GM23338 (cell line): Measurements from ENCODE around the gene NME1. TPM values are rescaled to one million over a fixed set of nuclear protein-coding genes. Genes with fewer than 3 reads are reported as not detected.

Experiments used
- ATAC-seq: fragments of 200-7000 bp; cut with Tn5 transposase; 3 replicates; pipeline ENCODE4 v1.9.1; 2020
- DNase-seq: peaks from one replicate; pipeline ENCODE4 v3.0.0-alpha.2; 2015; ENCODE audit warnings: low spot score
- H2AFZ ChIP-seq: fragments of 200-600 bp; sonication (generic); 2 replicates; pipeline ENCODE4 v1.8.0; 2016; ENCODE audit warnings: antibody characterized with exemption, mild to moderate bottlenecking, moderate library complexity
- H3F3A ChIP-seq: fragments of 200-600 bp; sonication (generic); replicated peaks from 2 replicates; pipeline ENCODE4 v1.8.0; 2017; ENCODE audit warnings: antibody characterized with exemption, mixed run types, low read depth
- H3K27ac ChIP-seq: fragments of 200-600 bp; sonication (generic); 2 replicates; pipeline ENCODE4 v1.6.1; 2016; ENCODE audit warnings: low read depth
- H3K27me3 ChIP-seq: fragments of 200-600 bp; sonication (generic); 2 replicates; pipeline ENCODE4 v1.8.0; 2016; ENCODE audit warnings: mild to moderate bottlenecking, mixed run types, moderate library complexity; ENCODE audit not compliant: insufficient read depth
- H3K36me3 ChIP-seq: fragments of 200-600 bp; sonication (generic); 2 replicates; pipeline ENCODE4 v1.8.0; 2016; ENCODE audit warnings: mild to moderate bottlenecking; ENCODE audit not compliant: insufficient read depth
- H3K4me1 ChIP-seq: fragments of 200-600 bp; sonication (generic); 2 replicates; pipeline ENCODE4 v1.8.0; 2016; ENCODE audit warnings: mild to moderate bottlenecking, moderate library complexity; ENCODE audit not compliant: insufficient read depth
- H3K4me2 ChIP-seq: fragments of 200-600 bp; sonication (generic); 2 replicates; pipeline ENCODE4 v1.7.1; 2017; ENCODE audit warnings: mixed run types
- H3K4me3 ChIP-seq: fragments of 200-600 bp; sonication (generic); 2 replicates; pipeline ENCODE4 v1.6.1; 2016; ENCODE audit warnings: mixed run types
- H3K79me2 ChIP-seq: fragments of 200-600 bp; sonication (generic); replicated peaks from 2 replicates; pipeline ENCODE4 v1.8.0; 2017; ENCODE audit warnings: mild to moderate bottlenecking; ENCODE audit not compliant: insufficient read depth
- H3K9me2 ChIP-seq: fragments of 200-600 bp; sonication (generic); 2 replicates; pipeline ENCODE4 v1.8.0; 2017; ENCODE audit not compliant: insufficient read depth
- H4K20me1 ChIP-seq: fragments of 200-600 bp; sonication (generic); replicated peaks from 2 replicates; pipeline ENCODE4 v1.8.0; 2017; ENCODE audit warnings: mild to moderate bottlenecking; ENCODE audit not compliant: insufficient read depth
- H3K27ac Mint-ChIP-seq: 2 replicates; pipeline ENCODE4 v1.8.0; 2020; ENCODE audit warnings: inconsistent platforms, mild to moderate bottlenecking, moderate library complexity, mixed read lengths
- H3K27me3 Mint-ChIP-seq: 3 replicates; pipeline ENCODE4 v1.8.0; 2022; ENCODE audit warnings: low read depth, mild to moderate bottlenecking, moderate library complexity, mixed read lengths, inconsistent platforms; ENCODE audit not compliant: insufficient read depth, poor library complexity
- H3K36me3 Mint-ChIP-seq: 3 replicates; pipeline ENCODE4 v1.8.0; 2021; ENCODE audit warnings: low read depth, mild to moderate bottlenecking, inconsistent platforms, moderate library complexity, mixed read lengths
- H3K4me1 Mint-ChIP-seq: 3 replicates; pipeline ENCODE4 v1.8.0; 2020; ENCODE audit warnings: mild to moderate bottlenecking, inconsistent platforms, mixed read lengths
- H3K4me3 Mint-ChIP-seq: 3 replicates; pipeline ENCODE4 v1.8.0; 2021; ENCODE audit warnings: moderate library complexity, mild to moderate bottlenecking, inconsistent platforms, mixed read lengths
- H3K9me3 Mint-ChIP-seq: 3 replicates; pipeline ENCODE4 v1.8.0; 2020; ENCODE audit warnings: moderate library complexity, mild to moderate bottlenecking, inconsistent platforms, mixed read lengths
- CREB1 ChIP-seq: fragments of 250-450 bp; sonication (Bioruptor Pico); IDR thresholded peaks from 2 replicates; pipeline ENCODE4 v1.5.0; 2020; ENCODE audit warnings: low read depth, mild to moderate bottlenecking, moderate library complexity
- CTCF ChIP-seq, 2 experiments: fragments of 200-600 bp in 1 of 2; sonication (generic) in 1 of 2; conservative IDR thresholded peaks; 2 replicates each; pipeline versions ENCODE4 v1.5.1 to v1.6.1; 2016 to 2017; ENCODE audit warnings: antibody characterized with exemption in 2 of 2, low read depth in 2 of 2, mild to moderate bottlenecking in 2 of 2, moderate library complexity in 1 of 2
- EZH2 ChIP-seq: fragments of 200-600 bp; sonication (generic); IDR thresholded peaks from one replicate; pipeline ENCODE4 v1.8.0; 2017; ENCODE audit warnings: antibody characterized with exemption, mild to moderate bottlenecking, low read depth; ENCODE audit not compliant: unreplicated experiment
- JUNB ChIP-seq: IDR thresholded peaks from one replicate; pipeline ENCODE4 v1.6.1; 2016; ENCODE audit warnings: antibody characterized with exemption; ENCODE audit not compliant: unreplicated experiment
- NANOG ChIP-seq: IDR thresholded peaks from 2 replicates; pipeline ENCODE4 v1.6.1; 2016; ENCODE audit warnings: antibody characterized with exemption, borderline replicate concordance
- REST ChIP-seq: IDR thresholded peaks from one replicate; pipeline ENCODE4 v1.6.1; 2018; ENCODE audit warnings: antibody characterized with exemption; ENCODE audit not compliant: unreplicated experiment
- STAT1 ChIP-seq: IDR thresholded peaks from one replicate; pipeline ENCODE4 v1.6.1; 2016; ENCODE audit warnings: antibody characterized with exemption; ENCODE audit not compliant: unreplicated experiment
- ZNF114 ChIP-seq: fragments of 250-450 bp; sonication (Bioruptor Pico); IDR thresholded peaks from 2 replicates; pipeline ENCODE4 v1.5.0; 2020; ENCODE audit warnings: mild to moderate bottlenecking, moderate library complexity
- polyA plus RNA-seq: library from polyadenylated mRNA; unstranded; fragments of >200 nt; fragmentation: Nextera tagmentation; extraction: Ambion mirVana; gene quantifications from 2 replicates; pipeline ENCODE4 v1.2.1, GENCODE V29; 2016
- total RNA-seq: library from RNA; depleted of rRNA; stranded (reverse); fragments of >200 nt; shearing (Covaris generic); gene quantifications from 2 replicates; pipeline ENCODE4 v1.2.3, GENCODE V29; 2014

The NME1 gene
- total and polyA plus RNA-seq, 2 experiments from 2014 or later, result 159 to 534 TPM

GRCh38 chr17:51189628-51190027, 36.3 kb downstream of the NME1 start (continued):
- no peak for TF ChIP-seq REST
- TF ChIP-seq NANOG, result no peak
- TF ChIP-seq EZH2, result no peak
- no peak for TF ChIP-seq CTCF (conservative IDR thresholded peaks at IDR 0.05; ENCODE audit: low read depth in 2 of 2)
- no peak for TF ChIP-seq JUNB

- DNase-seq (no peak), ATAC-seq (no peak)
- 0 out of 2 replicates have a peak, but pooled peaks cover 6% of the 10 kb centered on the region for H4K20me1 ChIP-seq
- no peak overlapping the region for H3K4me3 Mint-ChIP-seq
- no peaks in the 10 kb centered on the region for H3F3A ChIP-seq
- H3K36me3 ChIP-seq, result peaks cover 59% of the 10 kb centered on the region
- no peak overlapping the region for H3K4me3 ChIP-seq
- H3K9me3 Mint-ChIP-seq, result no peaks in the 10 kb centered on the region
- no peak overlapping the region for H2AFZ ChIP-seq
- no peak overlapping the region for H3K27ac Mint-ChIP-seq
- no peaks in the 10 kb centered on the region for H3K27me3 ChIP-seq
- no peaks in the 10 kb centered on the region for H3K9me2 ChIP-seq
- no peak overlapping the region for H3K4me2 ChIP-seq
- H3K4me1 ChIP-seq, result no peaks in the 10 kb centered on the region
- no peaks in the 10 kb centered on the region for H3K79me2 ChIP-seq
- peaks cover 72% of the 10 kb centered on the region for H3K36me3 Mint-ChIP-seq
- no peaks in the 10 kb centered on the region for H3K27me3 Mint-ChIP-seq
- TF ChIP-seq CREB1 (CRISPR knock-in tag), result no peak
- no peak for TF ChIP-seq CTCF (conservative IDR thresholded peaks at IDR 0.05; ENCODE audit: low read depth in 2 of 2)
- no peak for TF ChIP-seq ZNF114 (CRISPR knock-in tag)
- TF ChIP-seq STAT1, result no peak
- H3K27ac ChIP-seq, result no peak overlapping the region
- H3K4me1 Mint-ChIP-seq, result no peaks in the 10 kb centered on the region
Measured at GRCh38 chr17:51191895-51192294, 38.5 kb downstream of the NME1 start.
